Lung (tissue), 12 donors: ENCODE data around the gene CPZ. TPM values are rescaled to one million over a fixed set of nuclear protein-coding genes. Genes with fewer than 3 reads are reported as not detected.

Experiments used
- ATAC-seq: fragments of 200-7000 bp; cut with Tn5 transposase; one replicate; pipeline ENCODE4 v1.9.1; 2020; ENCODE audit warnings: moderate number of reproducible peaks; ENCODE audit not compliant: insufficient read depth, low FRiP score
- DNase-seq, 3 donors: peaks; one replicate each; pipeline ENCODE4 v3.0.0-alpha.2; 2013 to 2017
- H3K27ac ChIP-seq, 2 donors: one replicate each; pipeline ENCODE4 v1.5.1; 2013; ENCODE audit warnings: mild to moderate bottlenecking in 2 of 2, moderate library complexity in 2 of 2, control low read depth in 1 of 2, inconsistent platforms in 1 of 2, low read depth in 1 of 2, low read length in 1 of 2
- H3K27me3 ChIP-seq, 3 donors: one replicate each; pipeline ENCODE4 v1.5.1; 2013; ENCODE audit warnings: low read length in 2 of 3; ENCODE audit not compliant: control insufficient read depth in 3 of 3, insufficient read depth in 3 of 3
- H3K36me3 ChIP-seq, 4 donors: one replicate each; pipeline ENCODE4 v1.5.1; 2013; ENCODE audit warnings: low read length in 4 of 4, mild to moderate bottlenecking in 1 of 4, moderate library complexity in 1 of 4; ENCODE audit not compliant: control insufficient read depth in 4 of 4, insufficient read depth in 4 of 4
- H3K4me1 ChIP-seq, 5 donors: one replicate each; pipeline ENCODE4 v1.5.1; 2013; ENCODE audit warnings: low read length in 5 of 5, mild to moderate bottlenecking in 2 of 5, moderate library complexity in 1 of 5; ENCODE audit not compliant: control insufficient read depth in 5 of 5, insufficient read depth in 5 of 5
- H3K4me3 ChIP-seq: one replicate; pipeline ENCODE4 v1.5.1; 2013; ENCODE audit warnings: mild to moderate bottlenecking, control low read depth, moderate library complexity
- H3K9ac ChIP-seq, 2 donors: one replicate each; pipeline ENCODE4 v1.5.1; 2013; ENCODE audit warnings: low read length in 2 of 2, control low read depth in 1 of 2; ENCODE audit not compliant: insufficient read depth in 1 of 2
- H3K9me3 ChIP-seq, 4 donors: one replicate each; pipeline ENCODE4 v1.5.1; 2013; ENCODE audit warnings: low read length in 3 of 4, mild to moderate bottlenecking in 1 of 4, moderate library complexity in 1 of 4; ENCODE audit not compliant: control insufficient read depth in 4 of 4, insufficient read depth in 3 of 4
- WGBS, 2 donors: extraction: QIAGEN DNeasy Blood & Tissue Kit; methylation state at CpG; one replicate each; pipeline ENCODE4 v1.1.7; 2013; 5-methylcytosine and 5-hydroxymethylcytosine counted together
- polyA plus RNA-seq, 2 donors: library from polyadenylated mRNA; stranded (reverse); fragments of 200-250 nt; gene quantifications; one replicate each; pipeline ENCODE4 v1.2.1, GENCODE V29; 2013
- total RNA-seq, 2 donors: library from RNA; depleted of rRNA in 1 of 2; stranded (reverse); fragments of >200 nt in 1 of 2; gene quantifications; one replicate each; pipeline ENCODE4 v1.2.1, GENCODE V29; 2014 to 2021
- TF ChIP-seq, protein P1 (sequence below): IDR thresholded peaks from 2 replicates; pipeline ENCODE4 v1.5.1; 2012; ENCODE audit warnings: mild to moderate bottlenecking; ENCODE audit errors: control extremely low read depth, extremely low read depth
- donor health status: control.
- donor health status: control.
- donor health status: Bipolar disorder and iron deficiency.
- donor health status: healthy.
- donor health status: DM: yes; HTN: yes; CAD: no.

Gene CPZ
- total and polyA plus RNA-seq, 4 donors, result 1.4 to 5.5 (median 2.7) TPM

DNA sequence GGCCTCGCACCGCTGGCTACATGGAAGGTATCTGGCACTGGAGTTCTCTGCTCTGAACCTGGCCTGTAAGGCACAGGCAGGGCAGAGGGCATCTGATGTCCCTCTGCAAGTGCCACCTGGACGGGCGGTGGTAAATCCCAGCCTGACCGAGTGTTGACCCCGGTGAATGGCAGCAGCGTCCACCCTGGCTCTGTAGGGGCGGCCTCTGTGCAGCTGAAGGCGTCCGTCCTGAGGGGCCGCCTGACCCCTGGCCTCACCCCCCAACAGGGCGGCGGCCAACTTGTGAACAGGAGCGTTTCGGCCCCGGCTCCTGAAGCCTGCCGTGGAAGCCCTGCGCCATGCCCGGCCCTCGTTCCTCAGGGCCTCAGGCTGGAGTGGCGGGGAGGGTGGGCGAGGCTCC, 51.4 kb downstream of the CPZ start:
- Histone ChIP-seq H3K36me3 (no peaks in the 10 kb centered on the region), H3K9me3 (peaks cover 0 to 2% (median 0%) of the 10 kb centered on the region in 4 donors), H3K4me3 (no peak overlapping the region), H3K9ac (no peak overlapping the region), H3K27me3 (peaks cover 0 to 3% (median 3%) of the 10 kb centered on the region in 3 donors), H3K4me1 (no peaks in the 10 kb centered on the region), H3K27ac (no peak overlapping the region)
- DNase-seq (no peak), ATAC-seq (no peak)
- 77 to 88% methylated on average over 21 to 22 of the region's 22 CpGs for WGBS, 2 donors
- TF ChIP-seq, protein P1, sequence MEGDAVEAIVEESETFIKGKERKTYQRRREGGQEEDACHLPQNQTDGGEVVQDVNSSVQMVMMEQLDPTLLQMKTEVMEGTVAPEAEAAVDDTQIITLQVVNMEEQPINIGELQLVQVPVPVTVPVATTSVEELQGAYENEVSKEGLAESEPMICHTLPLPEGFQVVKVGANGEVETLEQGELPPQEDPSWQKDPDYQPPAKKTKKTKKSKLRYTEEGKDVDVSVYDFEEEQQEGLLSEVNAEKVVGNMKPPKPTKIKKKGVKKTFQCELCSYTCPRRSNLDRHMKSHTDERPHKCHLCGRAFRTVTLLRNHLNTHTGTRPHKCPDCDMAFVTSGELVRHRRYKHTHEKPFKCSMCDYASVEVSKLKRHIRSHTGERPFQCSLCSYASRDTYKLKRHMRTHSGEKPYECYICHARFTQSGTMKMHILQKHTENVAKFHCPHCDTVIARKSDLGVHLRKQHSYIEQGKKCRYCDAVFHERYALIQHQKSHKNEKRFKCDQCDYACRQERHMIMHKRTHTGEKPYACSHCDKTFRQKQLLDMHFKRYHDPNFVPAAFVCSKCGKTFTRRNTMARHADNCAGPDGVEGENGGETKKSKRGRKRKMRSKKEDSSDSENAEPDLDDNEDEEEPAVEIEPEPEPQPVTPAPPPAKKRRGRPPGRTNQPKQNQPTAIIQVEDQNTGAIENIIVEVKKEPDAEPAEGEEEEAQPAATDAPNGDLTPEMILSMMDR, result no peak

GRCh38 chr4:8644461-8644891, 51.9 kb downstream of the CPZ start:
- Histone ChIP-seq H3K9me3 (peaks cover 0 to 2% (median 0%) of the 10 kb centered on the region in 4 donors), H3K36me3 (no peaks in the 10 kb centered on the region), H3K27ac (no peak overlapping the region), H3K4me1 (no peaks in the 10 kb centered on the region), H3K4me3 (no peak overlapping the region), H3K9ac (no peak overlapping the region), H3K27me3 (peaks cover 0 to 5% (median 3%) of the 10 kb centered on the region in 3 donors)
- no peak for DNase-seq
- 82 to 90% methylated on average over 9 of the region's 9 CpGs for WGBS, 2 donors
- no peak for ATAC-seq
- TF ChIP-seq, protein P1, result no peak

DNA sequence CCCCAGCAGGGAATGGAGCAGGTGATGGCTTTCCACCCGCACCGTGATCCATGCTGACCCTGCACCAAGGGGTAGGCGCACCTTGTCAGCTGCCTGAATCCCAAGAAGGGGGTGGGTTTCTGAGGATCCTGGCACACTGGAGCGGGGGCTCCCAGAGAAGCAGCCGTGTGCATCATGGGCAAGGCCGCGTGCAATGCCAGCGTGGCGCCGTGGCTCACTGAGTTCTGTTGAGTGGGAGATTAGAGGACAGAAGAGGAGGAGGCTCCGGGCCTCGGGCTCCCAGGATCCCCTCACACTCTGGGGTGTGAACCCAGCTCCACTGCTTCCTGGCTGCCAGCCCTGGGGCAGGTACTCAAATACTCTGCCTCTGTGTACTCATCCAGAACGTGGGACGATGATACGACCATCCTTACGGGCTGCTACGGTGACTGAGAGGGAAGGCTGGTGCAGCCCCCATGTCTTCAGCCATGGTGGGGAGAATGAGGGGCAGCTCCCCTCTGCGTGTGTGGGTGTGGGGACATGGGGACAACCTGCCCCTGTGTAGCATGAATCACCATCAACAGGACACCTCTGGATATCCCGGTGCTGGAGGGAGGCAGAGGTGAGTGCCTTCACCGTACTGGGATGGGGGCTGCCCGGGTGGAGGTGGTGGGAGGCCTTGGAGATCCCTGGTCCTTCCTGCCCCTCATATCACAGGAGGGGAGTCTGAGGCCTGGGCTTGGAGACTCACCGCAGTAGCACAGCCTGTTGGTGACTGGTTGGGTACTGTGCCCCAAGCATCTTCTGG, 52.6 kb downstream of the CPZ start:
- H3K4me3 ChIP-seq, result no peak overlapping the region
- no peak overlapping the region for H3K27ac ChIP-seq
- H3K9me3 ChIP-seq, result peaks cover 0 to 2% (median 0%) of the 10 kb centered on the region in 4 donors
- H3K4me1 ChIP-seq, result no peaks in the 10 kb centered on the region
- 92 to 93% methylated on average over 22 of the region's 22 CpGs for WGBS, 2 donors
- TF ChIP-seq, protein P1, result no peak
- H3K36me3 ChIP-seq, result no peaks in the 10 kb centered on the region
- DNase-seq (no peak), ATAC-seq (no peak)
- no peak overlapping the region for H3K9ac ChIP-seq
- peaks cover 0 to 11% (median 3%) of the 10 kb centered on the region in 3 donors for H3K27me3 ChIP-seq

DNA sequence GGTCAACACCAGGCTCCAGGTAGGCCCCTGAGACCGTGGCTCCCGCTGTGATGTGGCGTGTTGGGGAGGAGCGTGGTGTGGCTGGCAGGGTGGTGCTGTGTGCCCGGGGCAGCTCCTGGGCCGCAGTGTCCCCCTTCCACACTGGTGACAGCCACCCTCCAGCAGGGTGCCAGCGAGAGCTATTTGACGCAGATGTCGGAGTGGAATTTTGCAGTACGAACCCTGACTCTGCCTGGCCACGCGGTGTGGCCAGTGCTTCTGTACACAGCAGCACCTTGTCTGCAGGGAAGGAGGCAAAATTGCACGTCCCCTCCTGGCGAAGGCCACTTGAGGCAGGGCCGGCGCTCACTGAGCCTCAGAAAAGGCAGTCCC, 53.2 kb downstream of the CPZ start:
- Histone ChIP-seq H3K4me1 (no peaks in the 10 kb centered on the region), H3K36me3 (no peaks in the 10 kb centered on the region), H3K9me3 (peaks cover 0 to 2% (median 0%) of the 10 kb centered on the region in 4 donors), H3K27me3 (peaks cover 1 to 11% (median 9%) of the 10 kb centered on the region in 3 donors), H3K9ac (no peak overlapping the region), H3K4me3 (no peak overlapping the region), H3K27ac (no peak overlapping the region)
- ATAC-seq, result no peak
- TF ChIP-seq, protein P1, result no peak
- 83 to 85% methylated on average over 16 of the region's 16 CpGs for WGBS, 2 donors
- DNase-seq, result no peak
